HuH-7.5 (cell line): ENCODE measurements around the gene GRAMD4.

Experiments
- DNase-seq: peaks from one replicate; pipeline ENCODE4 v3.0.0; 2011; ENCODE audit warnings: low spot score

Gene GRAMD4

DNA sequence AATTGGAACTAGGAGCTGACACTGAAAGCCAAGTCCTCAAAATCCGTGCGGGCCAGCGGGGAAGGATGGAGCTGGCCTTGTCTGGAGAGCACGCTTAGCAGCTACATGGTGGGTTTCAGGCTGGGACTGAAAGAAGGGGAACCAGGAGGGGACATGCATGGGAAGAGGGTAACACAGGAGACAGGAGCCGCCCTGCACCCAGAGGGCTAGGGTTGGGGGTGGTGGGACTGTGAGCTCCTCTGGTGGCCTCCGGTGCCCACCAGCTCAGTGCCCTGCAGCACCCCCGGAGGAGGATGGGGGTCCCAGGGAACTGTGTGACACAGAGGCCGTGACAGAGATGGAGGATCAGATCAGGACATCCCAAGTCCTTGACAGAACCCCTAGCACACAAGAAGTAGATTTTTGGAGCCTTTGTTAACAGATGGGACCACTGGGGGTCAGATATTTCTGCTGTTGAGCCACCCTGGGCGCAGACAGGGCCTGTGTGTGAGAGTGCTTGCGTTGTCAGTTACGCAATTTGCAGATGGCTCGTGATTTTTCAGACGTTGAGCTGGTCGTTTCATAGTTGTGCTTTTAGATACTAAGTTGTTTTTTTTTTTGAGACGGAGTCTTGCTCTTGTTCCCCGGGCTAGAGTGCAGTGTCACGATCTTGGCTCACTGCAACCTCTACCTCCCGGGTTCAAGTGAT is 21.3 kb upstream of the GRAMD4 start:
- DNase-seq = no peak

GRCh38 chr22:46600273-46600796 is 19.9 kb upstream of the GRAMD4 start:
- no peak for DNase-seq

DNA sequence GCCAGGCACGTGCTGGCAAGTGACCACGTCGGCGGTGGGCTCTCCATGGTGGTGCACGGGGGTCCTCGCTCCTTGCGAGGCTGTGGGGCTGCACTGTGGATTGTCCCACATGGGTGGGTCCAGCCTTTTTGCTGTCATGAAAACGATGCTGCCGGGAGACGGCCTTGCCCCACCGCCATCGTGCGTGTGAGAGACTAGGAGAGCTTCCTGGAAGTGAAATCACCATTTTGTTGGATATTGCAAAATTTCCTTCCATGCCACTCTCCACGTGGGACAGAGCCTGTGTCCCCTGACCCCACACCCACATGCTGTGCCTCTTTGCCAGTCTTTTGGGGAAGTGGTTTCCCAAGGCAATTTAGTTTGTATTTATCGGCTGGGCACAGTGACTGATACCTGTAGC is 18.2 kb upstream of the GRAMD4 start:
- DNase-seq = no peak

DNA sequence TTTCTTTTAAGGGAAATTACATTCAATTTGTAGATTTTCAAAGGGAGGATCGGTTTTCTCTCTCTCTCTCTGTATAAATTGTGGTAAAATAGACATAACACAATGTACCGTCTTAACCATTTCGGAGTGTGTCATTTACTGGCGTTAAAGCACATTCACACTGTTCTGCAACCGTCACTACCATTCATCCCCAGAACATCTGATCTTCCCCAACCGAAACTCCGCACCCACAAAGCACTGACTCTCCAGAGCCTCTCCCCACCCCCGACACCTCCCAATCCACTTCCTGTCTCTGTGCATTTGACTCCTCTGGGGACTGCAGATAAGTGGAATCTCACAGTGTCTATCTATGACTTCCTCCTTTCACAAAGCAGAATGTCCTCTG is 15.9 kb upstream of the GRAMD4 start:
- no peak for DNase-seq

DNA sequence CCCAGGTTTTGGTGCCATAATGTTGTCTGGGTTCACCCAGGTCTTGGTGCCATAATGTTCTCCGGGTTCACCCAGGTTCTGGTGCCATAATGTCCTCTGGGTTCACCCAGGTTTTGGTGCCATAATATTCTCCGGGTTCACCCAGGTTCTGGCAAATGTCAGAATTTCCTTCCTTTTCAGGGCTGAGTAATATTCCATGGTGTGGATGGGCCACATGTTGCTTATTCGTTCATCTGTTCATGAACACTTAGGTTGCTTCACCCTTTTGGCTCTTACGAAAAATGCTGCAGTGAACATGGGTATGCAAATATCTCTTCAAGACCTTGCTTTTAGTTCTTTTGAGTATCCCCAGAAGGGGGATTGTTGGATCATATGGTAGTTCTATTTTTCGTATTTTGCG is 15.1 kb upstream of the GRAMD4 start:
- no peak for DNase-seq

DNA sequence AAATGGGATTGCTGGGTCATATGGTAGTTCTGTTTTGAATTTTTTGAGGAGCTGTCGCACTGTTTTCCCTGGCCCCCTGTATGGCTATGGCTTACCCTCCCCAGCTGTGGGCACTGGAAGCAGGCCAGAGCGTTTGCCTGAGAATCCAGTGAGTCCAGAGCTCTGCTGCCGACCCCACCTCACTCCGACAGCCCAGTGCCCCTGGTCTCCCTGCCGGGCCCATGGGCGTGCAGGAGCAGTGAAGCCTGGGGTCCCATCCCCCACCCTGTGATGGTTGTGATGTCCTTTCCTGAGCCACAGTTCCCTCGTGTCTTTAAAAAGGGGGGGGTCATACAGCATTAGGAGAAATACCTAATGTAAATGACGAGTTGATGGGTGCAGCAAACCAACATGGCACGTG is 13.3 kb upstream of the GRAMD4 start:
- DNase-seq = no peak

DNA sequence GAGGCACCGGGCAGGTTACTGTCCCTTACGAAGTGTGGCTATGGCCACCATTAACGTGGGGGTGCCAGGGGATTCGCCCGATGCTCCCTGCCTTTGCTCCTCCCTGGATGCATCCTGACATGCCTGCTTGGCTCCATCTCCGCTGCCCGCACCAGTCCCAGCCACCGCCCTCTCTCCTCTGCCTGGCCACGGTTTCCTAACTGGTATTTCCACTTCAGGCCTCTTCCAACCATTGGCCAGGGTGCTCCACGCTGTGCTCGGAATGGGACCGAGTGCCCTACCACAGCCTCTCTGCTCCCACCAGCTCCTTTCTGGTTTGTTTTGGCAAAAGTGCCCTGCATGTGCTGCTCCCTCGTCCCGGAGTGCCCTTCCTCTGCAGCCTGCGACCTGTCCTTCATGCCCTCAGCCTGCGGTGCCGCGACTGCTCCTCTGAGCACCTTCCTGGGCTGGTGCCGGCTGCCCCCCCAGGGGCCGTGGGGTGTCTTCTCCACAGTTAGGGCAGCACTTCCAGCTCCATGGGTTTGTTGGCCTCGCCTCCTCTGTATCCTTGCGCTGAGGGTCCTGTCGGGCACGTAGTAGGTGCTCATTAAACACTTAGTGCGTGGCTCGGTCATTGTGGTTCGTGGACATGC is 12.6 kb upstream of the GRAMD4 start:
- no peak for DNase-seq

DNA sequence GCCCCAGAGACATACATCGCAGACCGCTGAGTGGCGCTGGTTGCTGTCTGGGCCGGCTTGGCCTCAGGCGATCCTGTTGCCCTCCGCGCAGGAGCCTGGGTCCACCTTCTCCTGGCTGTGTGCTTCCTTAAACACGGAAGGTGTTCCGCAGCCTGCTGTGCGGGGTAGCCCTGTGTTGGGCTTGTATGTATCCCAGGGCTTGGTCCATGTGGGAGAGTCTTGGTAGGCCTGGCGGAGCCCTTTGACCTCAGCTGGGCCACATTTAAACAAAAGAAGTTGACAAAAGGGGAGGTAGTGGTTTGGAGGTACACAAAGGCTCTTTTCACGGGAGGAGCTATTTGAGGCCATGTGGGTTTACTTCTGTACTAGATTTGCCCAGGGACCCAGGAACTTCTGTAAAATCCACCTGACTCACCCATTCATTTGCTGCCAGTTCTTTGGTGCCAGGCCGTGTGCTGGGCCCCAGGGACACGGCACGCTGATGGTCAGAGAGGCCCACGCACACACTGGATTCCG is 11.0 kb upstream of the GRAMD4 start:
- DNase-seq = peak; percentile 61

DNA sequence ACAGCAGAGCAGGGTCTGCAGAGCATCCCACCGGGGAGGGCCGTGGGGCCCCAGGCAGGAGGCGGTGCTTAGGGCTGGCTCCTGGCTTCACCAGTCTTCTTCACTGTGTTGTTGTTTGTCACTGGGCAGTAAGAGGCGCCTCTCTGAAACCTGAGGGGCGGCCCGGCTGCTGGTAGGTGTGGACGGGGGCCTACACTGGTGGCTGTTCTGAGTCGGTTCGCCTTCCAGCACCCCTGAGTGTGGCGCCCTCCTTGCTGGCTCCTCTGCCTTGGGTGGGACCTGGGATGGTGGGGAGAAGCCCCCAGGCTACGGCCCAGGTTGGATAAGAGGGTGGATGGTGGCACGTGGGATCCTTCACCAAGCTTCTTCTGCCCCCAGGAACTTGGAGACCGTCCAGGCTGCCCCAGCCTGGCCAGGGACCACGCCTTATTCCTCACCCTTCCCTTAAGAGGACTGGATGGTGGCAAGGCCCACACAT is 10.4 kb upstream of the GRAMD4 start:
- no peak for DNase-seq

DNA sequence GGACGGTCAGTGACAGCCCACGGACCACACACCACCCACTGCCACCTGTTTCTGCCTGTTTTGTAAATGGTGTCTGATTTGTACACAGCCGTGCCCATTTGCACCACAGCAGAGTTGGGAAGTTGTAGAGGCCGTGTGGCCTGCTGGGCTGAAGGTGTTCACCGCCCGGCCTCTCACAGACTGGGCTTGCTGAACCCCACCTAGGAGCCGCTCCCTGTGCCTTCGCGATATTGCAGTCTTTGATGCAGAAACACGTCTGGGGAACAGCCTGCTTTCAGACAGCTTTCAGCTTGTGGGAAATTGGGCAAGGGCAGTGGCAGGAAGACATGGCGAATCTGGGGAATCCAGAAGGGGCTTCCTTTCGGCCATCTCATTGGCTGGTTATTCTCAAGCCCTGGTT is 9.8 kb upstream of the GRAMD4 start:
- DNase-seq = no peak

DNA sequence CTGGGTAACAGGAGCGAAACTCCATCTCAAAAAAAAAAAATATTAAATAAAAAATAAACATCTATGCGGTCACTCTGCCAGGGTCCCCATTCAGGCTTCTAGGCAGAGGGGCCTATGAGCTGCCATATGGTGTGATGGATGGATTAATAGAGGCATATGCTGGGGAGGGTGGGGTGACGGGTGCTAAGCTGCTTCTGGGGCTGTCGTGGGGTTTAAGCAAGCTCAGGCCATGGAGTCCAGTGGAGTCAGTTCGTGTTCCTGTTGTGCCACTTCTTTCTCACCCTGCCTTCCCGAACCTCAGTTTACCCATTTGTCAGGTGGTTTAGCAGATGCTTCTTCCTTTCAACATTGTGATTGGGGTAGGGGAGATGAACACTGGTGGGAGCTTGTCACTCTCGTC is 9.0 kb upstream of the GRAMD4 start:
- no peak for DNase-seq

GRCh38 chr22:46612341-46612903 is 7.8 kb upstream of the GRAMD4 start:
- DNase-seq = no peak

DNA sequence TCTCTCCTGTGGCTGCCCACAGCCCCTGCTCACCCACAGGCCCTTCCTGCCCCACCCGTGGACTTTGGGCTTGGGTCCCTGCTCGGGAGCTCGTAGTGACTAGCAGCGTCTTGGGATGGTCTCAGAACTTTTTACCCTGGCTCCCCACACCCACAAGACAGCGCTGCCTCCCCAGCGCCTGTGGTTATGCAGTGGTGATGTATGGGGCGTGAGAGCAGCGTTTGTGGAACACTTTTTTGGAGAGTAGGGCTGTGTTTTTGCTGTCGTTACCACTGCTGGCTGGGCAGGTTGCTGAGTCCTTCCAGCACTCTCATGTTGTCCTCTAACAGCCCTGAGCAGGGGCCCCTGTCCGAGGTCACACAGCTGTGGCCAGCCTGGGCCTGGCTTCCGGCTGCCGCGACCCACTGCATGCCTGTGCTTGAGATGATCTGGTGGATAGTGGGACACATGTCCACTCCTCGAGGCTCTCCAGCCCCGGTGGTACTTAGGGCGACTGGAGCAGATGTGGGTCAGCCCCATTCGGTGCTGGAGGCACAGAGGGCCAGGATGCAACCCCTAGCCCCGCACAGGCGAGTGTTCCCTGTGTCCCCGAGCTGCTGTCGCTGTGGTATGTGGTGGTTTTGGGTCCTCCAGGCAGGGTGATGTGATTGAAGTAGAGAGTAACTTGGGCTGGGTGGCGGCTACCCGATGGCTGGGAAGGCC is 7.1 kb upstream of the GRAMD4 start:
- DNase-seq = no peak

- DNase-seq = no peak
Observed at GRCh38 chr22:46613606-46614021, 6.6 kb upstream of the GRAMD4 start.

- no peak for DNase-seq
Observed at GRCh38 chr22:46614025-46614931, 5.9 kb upstream of the GRAMD4 start.

GRCh38 chr22:46617207-46617985 is 2.8 kb upstream of the GRAMD4 start:
- no peak for DNase-seq

- no peak for DNase-seq
Observed at GRCh38 chr22:46617986-46618647, 2.1 kb upstream of the GRAMD4 start.

GRCh38 chr22:46618667-46619066 is 1.5 kb upstream of the GRAMD4 start:
- DNase-seq = no peak

DNA sequence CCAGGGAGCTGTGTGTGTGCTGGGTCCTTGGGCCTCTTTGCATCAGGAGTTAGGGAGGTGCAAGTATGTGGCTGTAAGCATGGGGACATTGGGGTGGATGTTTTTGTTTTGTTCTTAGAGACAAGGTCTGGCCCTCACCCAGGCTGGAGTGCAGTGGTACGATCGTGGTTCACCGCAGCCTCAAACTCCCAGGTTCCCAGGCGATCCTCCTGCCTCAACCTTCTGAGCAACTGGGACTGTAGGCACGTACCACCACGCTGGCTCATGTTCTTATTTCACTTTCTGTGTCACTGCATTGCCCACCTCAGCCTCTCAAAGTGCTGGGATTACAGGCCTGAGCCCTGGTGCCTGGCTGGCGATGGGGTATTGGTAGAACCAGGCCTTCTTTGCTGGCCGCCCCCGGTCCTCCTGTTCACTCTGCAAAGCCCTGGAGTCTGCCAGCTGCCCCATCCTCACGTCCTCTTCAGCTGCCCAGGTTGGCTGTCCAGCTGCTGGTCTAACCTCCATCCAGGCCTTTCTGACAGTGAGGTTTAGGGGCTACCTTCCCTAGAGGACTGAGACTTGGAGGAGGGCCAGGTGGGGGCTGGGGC is 851 bp upstream of the GRAMD4 start:
- DNase-seq = no peak
